Measurements from ENCODE around the gene GMIP. TPM values are rescaled to one million over a fixed set of nuclear protein-coding genes. Genes with fewer than 3 reads are reported as not detected.

Gene GMIP
- total and polyA plus RNA-seq, 2 of the 13 experiments (the other 11 are each of a cell fraction or from before 2014, with no cell fraction given) = 1.5 to 1.8 TPM

GRCh38 chr19:19661675-19662251, 18.3 kb upstream of the GMIP start:
- ATAC-seq = peak; percentile 12
- peak overlapping the region; percentile 92 for H3K4me2 ChIP-seq (ENCODE audit: low read depth, low read length)
- POLR2A ChIA-PET = interaction anchor here (1.0 to 1.6 kb wide), 2 partner anchors 114 to 204 kb away, joined by 3 to 5 read pairs; partner anchors contain the start of gene ZNF253
- peaks cover 24 to 29% of the 10 kb centered on the region in 2 experiments; a peak in 4 of 5 replicates for H3K36me3 ChIP-seq (replicated peaks in 1 of 2; ENCODE audit: control insufficient read depth in 1 of 2, insufficient read depth in 2 of 2, low read length in 2 of 2)
- H3K4me3 ChIP-seq (replicated peaks in 1 of 3; ENCODE audit: insufficient read depth in 1 of 3, low read depth in 2 of 3, low read length in 3 of 3) = peak overlapping the region; percentile 11 to 99 (median 79); a peak in 4 of 6 replicates
- H4K20me1 ChIP-seq (ENCODE audit: insufficient read depth, low read length) = peaks cover 20% of the 10 kb centered on the region
- BruUV-seq (replicated peaks) = no TSS peak
- peaks cover 32% of the 10 kb centered on the region for H3K79me2 ChIP-seq (ENCODE audit: insufficient read depth, low read length)
- H3K9me3 ChIP-seq (ENCODE audit: low read length) = no peaks in the 10 kb centered on the region
- TF ChIP-seq ZBTB38 (CRISPR knock-in tag; IDR thresholded peaks at IDR 0.05) = 0 out of 2 replicates have a peak, but pooled peaks have one; percentile 24
- TF ChIP-seq POLR2A (IDR thresholded peaks at IDR 0.05; ENCODE audit: insufficient read depth in 1 of 2, low read depth in 2 of 2, low read length in 2 of 2) = 0 out of 4 replicates have a peak, but pooled peaks of 1 of the 2 experiments have one; percentile 32
- TF ChIP-seq CREB1 (IDR thresholded peaks at IDR 0.05) = 0 out of 2 replicates have a peak, but pooled peaks have one; percentile 38
- TF ChIP-seq CREB1 (CRISPR knock-in tag; IDR thresholded peaks at IDR 0.05) = no peak
- no peak for TF ChIP-seq ZNF746 (CRISPR knock-in tag; IDR thresholded peaks at IDR 0.05)
- H3K27me3 ChIP-seq (ENCODE audit: control insufficient read depth in 1 of 2, insufficient read depth in 2 of 2, low read length in 2 of 2) = no peaks in the 10 kb centered on the region; a peak in 1 of 5 replicates
- H3K9ac ChIP-seq (ENCODE audit: insufficient read depth, low read depth, low read length) = peak overlapping the region; percentile 92
- no peak overlapping the region for H2AFZ ChIP-seq (ENCODE audit: low read length)
- peak; percentile 66 for DNase-seq (ENCODE audit: low spot score)
- FAIRE-seq = no peak
- peak overlapping the region; percentile 97 for H3K27ac ChIP-seq (ENCODE audit: extremely low read length, insufficient read depth, low read length)
- CTCF ChIA-PET (ENCODE audit: low intra/inter-chr PET ratio, low total read pairs) = no interaction called here
- intact Hi-C loops (cut with micrococcal nuclease; ENCODE audit: unreplicated experiment) (loop anchor here (2.0 kb wide), 1 partner anchor 205 kb away; no protein-coding TSS in a partner anchor), in situ Hi-C loops (cut with HindIII; ENCODE audit: extremely low pct_ligation_motif_present, low pct_unique_long_range_greater_than_20kb) (no loop called here)
- peaks cover 42% of the 10 kb centered on the region for H3K4me1 ChIP-seq (ENCODE audit: insufficient read depth, low read length)
- WGBS (ENCODE audit: low lambda C conversion rate) = 88% methylated on average over 18 of the region's 18 CpGs

- peaks cover 32% of the 10 kb centered on the region for H3K79me2 ChIP-seq (ENCODE audit: insufficient read depth, low read length)
- H2AFZ ChIP-seq (ENCODE audit: low read length) = no peak overlapping the region
- ChIA-PET CTCF (ENCODE audit: low intra/inter-chr PET ratio, low total read pairs) (no interaction called here), POLR2A (interaction anchor here (1.4 to 1.6 kb wide), 2 partner anchors 11 to 115 kb away, joined by 4 to 5 read pairs; no protein-coding TSS in a partner anchor)
- FAIRE-seq (no peak), DNase-seq (ENCODE audit: low spot score) (no peak), ATAC-seq (no peak)
- peaks cover 27 to 35% of the 10 kb centered on the region in 2 experiments; a peak in 4 of 5 replicates for H3K36me3 ChIP-seq (replicated peaks in 1 of 2; ENCODE audit: control insufficient read depth in 1 of 2, insufficient read depth in 2 of 2, low read length in 2 of 2)
- peak overlapping the region in 1 of 3 experiments; percentile 99; a peak in 2 of 6 replicates for H3K4me3 ChIP-seq (replicated peaks in 1 of 3; ENCODE audit: insufficient read depth in 1 of 3, low read depth in 2 of 3, low read length in 3 of 3)
- peaks cover 20% of the 10 kb centered on the region for H4K20me1 ChIP-seq (ENCODE audit: insufficient read depth, low read length)
- no peak overlapping the region for H3K27ac ChIP-seq (ENCODE audit: extremely low read length, insufficient read depth, low read length)
- 99% methylated on average over 10 of the region's 10 CpGs for WGBS (ENCODE audit: low lambda C conversion rate)
- H3K9me3 ChIP-seq (ENCODE audit: low read length) = no peaks in the 10 kb centered on the region
- in situ Hi-C loops (cut with HindIII; ENCODE audit: extremely low pct_ligation_motif_present, low pct_unique_long_range_greater_than_20kb) (no loop called here), intact Hi-C loops (cut with micrococcal nuclease; ENCODE audit: unreplicated experiment) (no loop called here)
- H3K9ac ChIP-seq (ENCODE audit: insufficient read depth, low read depth, low read length) = peak overlapping the region; percentile 28; the same call in 1 of the 2 replicates
- BruUV-seq (replicated peaks) = no TSS peak
- TF ChIP-seq AGO2 (optimal IDR thresholded peaks at IDR 0.05; ENCODE audit: low read depth, low read length) (peak; percentile 32), CCAR2 (optimal IDR thresholded peaks at IDR 0.05; ENCODE audit: low read depth, low read length) (no peak)
- H3K4me2 ChIP-seq (ENCODE audit: low read depth, low read length) = peak overlapping the region; percentile 92
- H3K27me3 ChIP-seq (ENCODE audit: control insufficient read depth in 1 of 2, insufficient read depth in 2 of 2, low read length in 2 of 2) = no peaks in the 10 kb centered on the region; a peak in 1 of 5 replicates
- H3K4me1 ChIP-seq (ENCODE audit: insufficient read depth, low read length) = peaks cover 37% of the 10 kb centered on the region
Measured at GRCh38 chr19:19661141-19661674, 17.8 kb upstream of the GMIP start.

Measured in HepG2 (cell line).